NCI-H1048 (cell line): ENCODE data around the gene ADAM10.

Experiments used
- DNase-seq: peaks from one replicate; lab custom pipeline; 2025; lab: John Stamatoyannopoulos, UW

Gene ADAM10

GRCh38 chr15:58551764-58552504, 197.6 kb downstream of the ADAM10 start:
- DNase-seq = no peak

GRCh38 chr15:58551084-58551763, 198.3 kb downstream of the ADAM10 start:
- no peak for DNase-seq

- no peak for DNase-seq
Observed at GRCh38 chr15:58549785-58550074, 199.8 kb downstream of the ADAM10 start.

GRCh38 chr15:58549013-58549784, 200.3 kb downstream of the ADAM10 start:
- DNase-seq = no peak

GRCh38 chr15:58548308-58549012, 201.0 kb downstream of the ADAM10 start:
- no peak for DNase-seq

- DNase-seq = no peak
Observed at GRCh38 chr15:58547628-58548307, 201.7 kb downstream of the ADAM10 start.

- no peak for DNase-seq
Observed at GRCh38 chr15:58546635-58547627, 202.6 kb downstream of the ADAM10 start.

GRCh38 chr15:58546066-58546591, 203.4 kb downstream of the ADAM10 start:
- DNase-seq = no peak

GRCh38 chr15:58545307-58546065, 204.0 kb downstream of the ADAM10 start:
- DNase-seq = no peak

- DNase-seq = no peak
Observed at GRCh38 chr15:58544756-58545155, 204.8 kb downstream of the ADAM10 start.

GRCh38 chr15:58543664-58544335, 205.7 kb downstream of the ADAM10 start:
- DNase-seq = no peak

- DNase-seq = no peak
Observed at GRCh38 chr15:58541410-58542087, 208.0 kb downstream of the ADAM10 start.

GRCh38 chr15:58539548-58539947, 210.0 kb downstream of the ADAM10 start:
- no peak for DNase-seq

- DNase-seq = no peak
Observed at GRCh38 chr15:58538901-58539300, 210.6 kb downstream of the ADAM10 start.
